ENCODE data around the gene MAP3K12.

Gene MAP3K12

GRCh38 chr12:53480491-53481442 is 18.5 kb downstream of the MAP3K12 start:
- no peak for TF ChIP-seq POLR2A (IDR thresholded peaks at IDR 0.05; ENCODE audit: low read length)
- peak in 1 of 2 experiments; percentile 22 for DNase-seq

- no peak for DNase-seq
- TF ChIP-seq GATA1 (IDR thresholded peaks at IDR 0.05; ENCODE audit: low read depth, low read length) (no peak), POLR2A (IDR thresholded peaks at IDR 0.05; ENCODE audit: low read length) (no peak)
These were observed 19.9 kb downstream of the MAP3K12 start for GRCh38 chr12:53479331-53479730.

GRCh38 chr12:53478865-53479264 is 20.4 kb downstream of the MAP3K12 start:
- TF ChIP-seq GATA1 (IDR thresholded peaks at IDR 0.05; ENCODE audit: low read depth, low read length) (no peak), POLR2A (IDR thresholded peaks at IDR 0.05; ENCODE audit: low read length) (no peak)
- DNase-seq = no peak

- TF ChIP-seq GATA1 (IDR thresholded peaks at IDR 0.05; ENCODE audit: low read depth, low read length) = no peak
- no peak for TF ChIP-seq POLR2A (IDR thresholded peaks at IDR 0.05; ENCODE audit: low read length)
- peak; percentile 30 to 48 for DNase-seq
These were observed 22.5 kb downstream of the MAP3K12 start for GRCh38 chr12:53476769-53477209.

- no peak for DNase-seq
- no peak for TF ChIP-seq POLR2A (IDR thresholded peaks at IDR 0.05; ENCODE audit: low read length)
- TF ChIP-seq GATA1 (IDR thresholded peaks at IDR 0.05; ENCODE audit: low read depth, low read length) = no peak
These were observed 24.4 kb downstream of the MAP3K12 start for GRCh38 chr12:53474819-53475218.

- TF ChIP-seq GATA1 (IDR thresholded peaks at IDR 0.05; ENCODE audit: low read depth, low read length) = no peak
- TF ChIP-seq POLR2A (IDR thresholded peaks at IDR 0.05; ENCODE audit: low read length) = no peak
These were observed 25.2 kb downstream of the MAP3K12 start for GRCh38 chr12:53474077-53474476.

GRCh38 chr12:53472056-53472582 is 27.1 kb downstream of the MAP3K12 start:
- DNase-seq = no peak
- TF ChIP-seq GATA1 (IDR thresholded peaks at IDR 0.05; ENCODE audit: low read depth, low read length) = no peak
- no peak for TF ChIP-seq POLR2A (IDR thresholded peaks at IDR 0.05; ENCODE audit: low read length)

More at GRCh38 chr12:53474077-53474476, 25.2 kb downstream of the MAP3K12 start:
- DNase-seq = no peak

GRCh38 chr12:53468282-53468681 is 31.0 kb downstream of the MAP3K12 start:
- TF ChIP-seq GATA1 (IDR thresholded peaks at IDR 0.05; ENCODE audit: low read depth, low read length) = no peak
- TF ChIP-seq POLR2A (IDR thresholded peaks at IDR 0.05; ENCODE audit: low read length) = no peak
- no peak for DNase-seq

- no peak for TF ChIP-seq POLR2A (IDR thresholded peaks at IDR 0.05; ENCODE audit: low read length)
- TF ChIP-seq GATA1 (IDR thresholded peaks at IDR 0.05; ENCODE audit: low read depth, low read length) = no peak
- DNase-seq = no peak
These were observed 31.4 kb downstream of the MAP3K12 start for GRCh38 chr12:53467880-53468279.

- no peak for TF ChIP-seq POLR2A (IDR thresholded peaks at IDR 0.05; ENCODE audit: low read length)
- TF ChIP-seq GATA1 (IDR thresholded peaks at IDR 0.05; ENCODE audit: low read depth, low read length) = no peak
- DNase-seq = no peak
These were observed 32.2 kb downstream of the MAP3K12 start for GRCh38 chr12:53467082-53467481.

- TF ChIP-seq GATA1 (IDR thresholded peaks at IDR 0.05; ENCODE audit: low read depth, low read length) = no peak
- no peak for TF ChIP-seq POLR2A (IDR thresholded peaks at IDR 0.05; ENCODE audit: low read length)
- DNase-seq = no peak
These were observed 32.6 kb downstream of the MAP3K12 start for GRCh38 chr12:53466640-53467039.

- TF ChIP-seq GATA1 (IDR thresholded peaks at IDR 0.05; ENCODE audit: low read depth, low read length) = no peak
- no peak for DNase-seq
These were observed 33.6 kb downstream of the MAP3K12 start for GRCh38 chr12:53465679-53466078.

- DNase-seq = no peak
- no peak for TF ChIP-seq POLR2A (IDR thresholded peaks at IDR 0.05; ENCODE audit: low read length)
These were observed 34.4 kb downstream of the MAP3K12 start for GRCh38 chr12:53464685-53465418.

- TF ChIP-seq GATA1 (IDR thresholded peaks at IDR 0.05; ENCODE audit: low read depth, low read length) (no peak), POLR2A (IDR thresholded peaks at IDR 0.05; ENCODE audit: low read length) (no peak)
- DNase-seq = no peak
These were observed 35.3 kb downstream of the MAP3K12 start for GRCh38 chr12:53463802-53464560.
